Omental fat pad (tissue), 4 donors: Measurements from ENCODE around the gene NAGK. TPM values are rescaled to one million over a fixed set of nuclear protein-coding genes. Genes with fewer than 3 reads are reported as not detected.

ENCODE experiments used
- ATAC-seq: fragments of 150-250 bp; one replicate; pipeline ENCODE4 v1.9.1; 2016; ENCODE audit warnings: mild to moderate bottlenecking, moderate library complexity; ENCODE audit not compliant: low FRiP score
- DNase-seq: peaks from one replicate; pipeline ENCODE4 v3.0.0-alpha.2; 2019; ENCODE audit warnings: low spot score
- CTCF ChIP-seq, 3 donors: fragments of 450-650 bp; IDR thresholded peaks; one replicate each; pipeline ENCODE4 v1.5.1; 2016 to 2017; ENCODE audit warnings: antibody characterized with exemption in 3 of 3, mild to moderate bottlenecking in 3 of 3, moderate library complexity in 2 of 3
- total RNA-seq, 4 donors: library from RNA; depleted of rRNA; stranded (reverse); fragments of >200 nt; gene quantifications; one replicate each; pipeline ENCODE4 v1.1.0, GENCODE V29; 2016

Gene NAGK
- total RNA-seq, 4 donors from 2014 or later = 72.1 to 149 (median 121) TPM

GRCh38 chr2:71117063-71117462 lies 48.6 kb downstream of the NAGK start:
- no peak for ATAC-seq
- no peak for DNase-seq
- no peak for TF ChIP-seq CTCF (IDR thresholded peaks at IDR 0.05)

GRCh38 chr2:71120195-71120594 lies 51.7 kb downstream of the NAGK start:
- no peak for TF ChIP-seq CTCF (IDR thresholded peaks at IDR 0.05)
- ATAC-seq (no peak), DNase-seq (no peak)

- ATAC-seq = no peak
- no peak for TF ChIP-seq CTCF (IDR thresholded peaks at IDR 0.05)
These were observed 53.0 kb downstream of the NAGK start for GRCh38 chr2:71121479-71121878.

GRCh38 chr2:71122387-71123298 lies 54.2 kb downstream of the NAGK start:
- DNase-seq (no peak), ATAC-seq (no peak)
- no peak for TF ChIP-seq CTCF (IDR thresholded peaks at IDR 0.05)

More at GRCh38 chr2:71121479-71121878, 53.0 kb downstream of the NAGK start:
- DNase-seq = no peak

- no peak for TF ChIP-seq CTCF (IDR thresholded peaks at IDR 0.05)
- no peak for ATAC-seq
- no peak for DNase-seq
These were observed 57.3 kb downstream of the NAGK start for GRCh38 chr2:71125506-71126294.

- ATAC-seq (no peak), DNase-seq (no peak)
- no peak for TF ChIP-seq CTCF (IDR thresholded peaks at IDR 0.05)
These were observed 58.5 kb downstream of the NAGK start for GRCh38 chr2:71126957-71127356.

Other genes starting within 250 kb of the NAGK start
- 1 to 10 TPM in 1 of 4 donors, under 1 TPM in 1, not detected in 2; 0.56 to 2.7 TPM for gene CLEC4F, start 248.0 kb upstream of the NAGK start, total RNA-seq
- under 1 TPM in 2 of 4 donors, not detected in 2; 0.28 to 0.47 TPM for gene CD207, start 232.8 kb upstream of the NAGK start, total RNA-seq
- 1 to 10 TPM in 3 of 4 donors, under 1 TPM in 1; 0.48 to 6.6 (median 1.8) TPM for gene VAX2, start 168.1 kb upstream of the NAGK start, total RNA-seq
- gene ATP6V1B1, start 132.7 kb upstream of the NAGK start, total RNA-seq = 1 to 10 TPM in 2 of 4 donors, not detected in 2; 3.6 to 7.1 TPM
- gene ANKRD53, start 90.0 kb upstream of the NAGK start, total RNA-seq = 10 to 100 TPM in 2 of 4 donors, 1 to 10 TPM in 2; 6.2 to 16.8 (median 10.0) TPM
- gene TEX261, start 73.8 kb upstream of the NAGK start, total RNA-seq = 10 to 100 TPM; 33.6 to 63.0 (median 41.1) TPM
- gene MCEE, start 61.6 kb downstream of the NAGK start, total RNA-seq = 10 to 100 TPM in 3 of 4 donors, 1 to 10 TPM in 1; 5.3 to 23.0 (median 11.9) TPM
- gene MPHOSPH10, start 62.0 kb downstream of the NAGK start, total RNA-seq = 10 to 100 TPM; 17.9 to 38.2 (median 22.4) TPM
- gene PAIP2B, start 158.5 kb downstream of the NAGK start, total RNA-seq = 1 to 10 TPM; 2.8 to 5.0 (median 4.0) TPM